Femur (tissue), 1 donor: ENCODE data around the gene DNM1.

Experiments used
- DNase-seq: peaks from one replicate; pipeline ENCODE4 v3.0.0-alpha.2; 2017

The DNM1 gene

DNA sequence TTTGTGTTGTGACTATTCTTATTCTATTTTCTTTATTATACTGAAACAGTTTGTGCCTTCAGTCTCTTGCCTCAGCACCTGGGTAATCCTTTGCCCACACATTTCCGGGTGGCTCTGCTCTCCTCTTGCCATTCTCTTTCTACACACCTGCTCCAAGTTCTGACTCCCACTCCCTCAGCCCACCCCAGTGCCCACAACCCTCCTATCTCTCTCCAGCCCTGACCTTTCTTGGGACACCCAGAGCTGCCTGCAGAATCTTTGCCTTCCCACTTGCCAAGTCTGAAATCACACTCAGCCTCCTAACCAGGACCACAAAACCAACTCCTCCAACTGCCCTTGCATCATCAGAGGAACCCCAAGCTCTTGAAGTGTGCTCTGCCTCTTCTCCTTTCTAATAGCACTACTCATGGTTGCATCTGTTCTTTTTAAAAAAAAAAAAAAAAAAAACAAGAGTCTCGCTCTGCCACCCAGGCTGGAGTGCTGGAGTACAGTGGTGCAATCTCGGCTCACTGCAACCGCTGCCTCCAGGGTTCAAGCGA, 77.0 kb downstream of the DNM1 start:
- no peak for DNase-seq

DNA sequence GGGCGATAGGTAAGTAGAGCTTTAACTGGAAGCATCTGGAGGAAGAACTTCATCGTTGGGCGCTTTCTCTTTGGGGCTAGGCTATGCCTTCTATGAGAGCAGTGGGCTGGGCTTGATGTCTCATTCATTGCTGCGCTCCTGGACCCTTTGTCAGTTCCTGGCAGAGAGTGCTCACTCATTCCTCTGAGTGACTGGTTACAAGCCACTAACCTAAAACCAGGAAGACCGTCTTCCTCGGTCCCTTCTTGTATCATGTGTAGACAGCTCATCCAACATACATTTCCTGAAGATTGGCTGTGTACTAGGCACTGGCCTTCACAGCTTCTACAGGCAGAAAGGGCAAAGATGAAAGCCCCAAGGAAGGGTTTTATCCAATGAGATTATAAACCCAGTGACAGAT, 79.3 kb downstream of the DNM1 start:
- no peak for DNase-seq

- DNase-seq: no peak
Observed at GRCh38 chr9:128285033-128285784, 82.0 kb downstream of the DNM1 start.

DNA sequence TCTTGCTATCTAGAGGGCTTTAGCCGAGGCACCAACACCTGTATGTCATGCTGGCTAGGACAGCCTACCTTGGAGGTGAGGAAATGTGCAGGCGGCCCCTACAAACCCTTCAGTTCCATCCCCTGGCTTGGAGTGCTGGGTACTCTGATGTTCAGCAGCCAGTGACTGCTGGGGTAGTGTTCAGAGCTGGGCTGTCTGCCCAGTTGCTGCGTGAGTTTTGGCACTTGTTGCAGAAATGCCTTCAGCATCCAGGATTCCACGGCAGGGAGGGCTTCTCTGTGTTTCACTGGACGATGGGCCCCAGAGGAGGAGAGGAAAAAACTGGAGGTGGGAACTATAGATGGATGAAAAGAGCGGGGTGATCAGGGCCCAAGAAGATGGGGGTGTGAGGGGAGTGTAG, 83.3 kb downstream of the DNM1 start:
- DNase-seq: peak; percentile 81

DNA sequence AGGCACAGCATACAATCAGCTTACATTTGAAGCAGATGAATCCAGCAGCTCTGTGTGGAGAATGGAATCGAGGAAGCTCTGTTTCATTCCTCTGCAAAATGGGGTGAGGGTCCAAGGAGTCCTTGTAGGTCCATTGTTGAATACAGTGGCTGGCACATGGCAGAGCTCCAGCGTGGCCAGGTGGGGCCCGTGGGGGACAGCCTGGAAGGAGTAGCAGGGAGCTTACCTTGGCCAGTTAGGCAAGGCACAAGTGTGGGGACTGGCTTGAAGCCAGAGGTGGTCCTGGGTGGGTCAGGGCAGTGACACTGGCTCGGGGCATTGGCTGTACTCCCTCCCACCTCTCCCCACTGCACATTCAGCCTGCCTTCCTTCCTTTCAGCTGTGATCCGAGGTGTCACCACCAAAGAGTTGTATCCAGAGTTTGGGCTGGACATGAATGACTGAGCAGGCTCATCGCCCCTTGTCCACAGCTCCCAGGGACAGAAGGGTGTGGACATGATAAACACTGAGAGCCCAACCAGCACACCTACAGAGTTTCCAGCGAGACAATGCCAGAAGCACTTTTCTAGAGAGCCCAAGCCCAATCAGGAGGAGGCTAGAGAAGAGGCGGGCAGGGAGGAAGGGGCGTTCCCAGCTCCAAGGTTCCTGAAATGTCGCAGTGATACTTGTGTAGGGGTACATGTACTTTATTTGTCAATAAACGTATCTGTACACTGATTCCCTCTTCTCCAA, 85.3 kb downstream of the DNM1 start:
- DNase-seq: no peak

- DNase-seq: no peak
Observed at GRCh38 chr9:128292009-128292408, 88.8 kb downstream of the DNM1 start.

GRCh38 chr9:128293091-128293490, 89.9 kb downstream of the DNM1 start:
- DNase-seq: no peak

DNA sequence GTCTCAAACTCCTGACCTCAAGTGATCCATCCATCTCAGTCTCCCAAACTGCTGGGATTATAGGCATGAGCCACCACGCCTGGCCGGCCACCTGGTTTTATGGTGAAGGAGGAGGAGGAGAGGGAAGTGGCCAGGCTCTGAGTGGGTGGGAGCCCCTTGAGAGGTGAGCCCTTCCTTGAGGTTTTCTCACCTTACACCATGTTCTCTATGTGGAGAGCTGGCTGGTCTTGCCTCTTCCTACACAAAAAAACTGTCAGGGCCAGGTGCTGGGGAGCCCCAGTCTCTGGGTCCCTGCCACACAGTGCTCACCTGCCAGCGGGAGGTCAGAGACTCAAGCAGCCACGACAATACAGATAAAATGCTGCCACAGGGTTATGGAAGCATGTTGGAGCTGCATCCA, 91.0 kb downstream of the DNM1 start:
- DNase-seq: no peak

- no peak for DNase-seq
Observed at GRCh38 chr9:128296340-128297220, 93.4 kb downstream of the DNM1 start.

GRCh38 chr9:128297221-128297773, 94.1 kb downstream of the DNM1 start:
- DNase-seq: no peak

DNA sequence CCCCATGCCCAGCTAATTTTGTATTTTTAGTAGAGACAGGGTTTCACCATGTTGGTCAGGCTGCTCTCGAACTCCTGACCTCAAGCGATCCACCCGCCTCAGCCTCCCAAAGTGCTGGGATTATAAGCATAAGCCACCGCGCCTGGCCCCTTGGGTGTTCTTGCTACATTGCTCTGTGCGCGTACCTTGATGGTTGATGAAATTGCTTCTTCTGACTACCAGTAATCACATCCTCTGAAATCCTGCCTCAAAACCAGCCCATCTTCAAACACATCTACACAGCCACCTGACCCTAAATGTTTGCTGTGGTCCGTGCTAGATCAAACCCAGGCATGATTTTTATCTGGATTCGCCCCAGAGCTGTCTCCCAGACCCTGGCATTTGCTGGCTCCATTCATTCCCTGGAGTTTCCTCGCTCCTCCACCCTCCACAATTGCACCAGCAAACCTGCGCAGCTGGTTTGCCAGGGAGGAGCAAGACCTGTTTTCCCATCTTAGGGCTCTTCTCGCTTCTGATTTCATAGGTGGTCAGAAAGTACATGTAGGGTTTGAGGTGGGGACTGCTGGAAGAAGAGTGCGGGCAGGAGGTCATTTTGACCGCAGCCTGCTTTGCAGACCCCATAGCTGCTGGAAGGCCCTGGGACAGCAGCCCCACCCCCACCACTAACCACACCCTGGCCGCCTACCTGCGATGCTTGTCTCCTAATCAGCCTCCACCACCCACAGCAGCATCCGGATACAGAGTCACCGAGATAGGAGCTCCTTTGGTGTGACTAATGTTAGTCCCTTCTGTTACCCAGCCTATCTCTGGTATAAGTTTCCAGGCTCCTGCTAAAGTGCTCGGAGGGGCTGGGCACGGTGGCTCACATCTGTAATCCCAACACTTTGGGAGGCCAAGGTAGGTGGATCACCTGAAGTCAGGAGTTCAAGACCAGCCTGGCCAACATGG, 95.6 kb downstream of the DNM1 start:
- DNase-seq: no peak

- DNase-seq: no peak
Observed at GRCh38 chr9:128304136-128304970, 101.2 kb downstream of the DNM1 start.
